Measurements from ENCODE around the gene CAPZB.
A peak's percentile ranks its signal among the peaks of the same experiment; 100 is the strongest.

The CAPZB gene

DNA sequence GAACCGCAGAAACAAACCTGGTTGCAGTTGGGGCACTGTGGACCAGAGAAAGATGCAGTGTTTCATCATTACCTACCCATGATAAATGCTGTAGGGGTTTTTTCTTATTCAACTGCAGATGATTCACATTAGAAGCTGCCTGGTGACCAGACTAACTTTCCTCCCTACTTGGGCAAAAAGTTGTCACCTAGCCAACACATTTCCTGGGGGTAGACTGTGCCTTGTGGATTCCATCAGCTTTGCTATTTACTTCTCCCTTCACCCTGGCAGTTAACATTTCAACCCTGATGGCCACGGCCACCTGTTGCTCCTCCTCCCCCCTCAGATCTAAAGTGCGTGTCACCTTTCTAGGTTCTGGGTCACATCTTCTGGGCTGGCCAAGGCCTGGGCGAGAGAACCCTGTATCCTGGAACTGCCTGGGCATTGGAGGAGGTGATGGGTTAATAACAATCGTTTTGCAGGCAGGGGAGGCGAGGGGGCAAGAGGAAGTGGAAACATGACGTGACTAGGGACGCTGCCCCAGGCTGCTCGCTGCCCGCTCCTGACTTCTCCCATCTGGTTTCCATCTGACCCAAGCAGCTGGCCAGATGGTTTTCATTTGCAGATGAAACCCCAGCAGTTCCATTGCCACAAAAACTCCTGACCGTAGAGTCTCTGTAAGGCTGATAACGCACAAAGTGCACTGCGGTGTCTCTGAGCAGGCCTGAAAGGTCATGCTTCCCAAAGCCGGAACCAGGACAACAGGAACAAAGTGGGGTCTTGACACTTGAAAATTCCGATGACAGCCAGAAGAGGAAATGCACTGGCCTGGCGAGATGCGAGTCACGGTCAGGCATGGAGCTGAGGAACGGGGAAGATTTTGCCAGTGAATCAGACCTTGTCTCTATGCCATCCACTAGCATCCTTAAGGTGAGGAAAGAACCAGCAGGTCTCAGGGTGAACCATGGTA lies 36.6 kb downstream of the CAPZB start:
- DNase-seq (ENCODE audit: low read depth): peak; percentile 83

DNA sequence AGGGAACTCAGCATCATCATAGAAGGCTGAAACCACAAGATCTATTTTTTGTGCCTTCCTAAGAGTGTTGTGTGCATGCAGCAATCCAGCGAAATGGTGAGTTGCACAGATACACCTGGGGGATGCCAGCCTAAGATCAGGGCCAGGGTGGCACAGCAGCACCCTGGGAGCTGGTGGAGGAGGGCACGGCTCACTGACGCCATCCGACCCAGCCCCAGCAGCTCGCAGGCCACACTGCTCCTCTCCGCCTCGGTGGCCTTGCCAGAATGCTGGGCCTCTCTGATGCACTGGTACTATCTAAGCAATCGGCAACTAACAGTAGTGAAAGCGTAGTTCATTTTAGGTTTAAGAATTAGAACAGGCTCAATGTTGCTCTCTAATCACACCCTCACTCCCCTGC lies 37.8 kb downstream of the CAPZB start:
- no peak for DNase-seq (ENCODE audit: low read depth)

DNA sequence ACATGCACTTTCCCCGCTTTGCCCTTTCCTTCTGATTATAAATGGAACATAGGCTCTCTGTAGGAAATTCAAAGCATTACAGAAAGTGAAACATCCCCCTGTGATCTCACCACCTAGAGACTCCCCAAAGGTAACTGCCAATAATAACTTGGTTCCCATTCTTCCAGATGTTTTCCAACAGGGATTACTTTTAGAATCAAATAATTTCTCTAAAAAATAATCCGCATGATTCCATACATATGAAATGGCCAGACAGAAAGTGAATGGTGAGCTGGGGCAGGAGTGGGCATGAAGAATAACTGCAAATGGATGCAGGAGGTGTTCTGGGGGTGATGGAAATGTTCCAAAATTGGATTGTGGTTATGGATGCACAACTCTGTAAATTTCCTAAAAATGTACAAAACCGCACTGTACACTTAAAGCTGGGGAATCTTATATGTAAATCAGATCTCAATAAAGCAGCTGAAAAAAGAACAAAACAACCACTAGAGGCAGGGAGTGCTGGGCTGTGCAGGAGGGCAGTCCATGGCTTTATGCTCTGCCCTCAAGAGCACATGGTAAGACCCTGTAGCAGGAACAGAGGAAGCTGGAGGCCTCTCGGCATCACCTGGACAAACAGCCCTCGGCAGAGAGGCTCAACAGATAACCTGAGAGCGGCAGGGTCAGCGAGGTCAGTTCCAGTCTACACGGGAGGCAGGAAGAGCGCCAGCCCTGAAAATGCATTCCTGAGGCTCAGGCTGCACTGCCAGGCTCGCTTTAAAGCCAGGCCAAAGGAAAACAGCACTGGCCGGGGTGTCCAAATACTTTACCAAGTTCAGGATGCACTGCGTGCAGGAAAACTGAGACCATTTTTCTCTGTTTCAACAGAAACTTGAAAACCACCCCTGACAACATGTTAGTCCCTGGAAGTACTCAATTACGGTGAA lies 39.7 kb downstream of the CAPZB start:
- DNase-seq (ENCODE audit: low read depth): no peak

DNA sequence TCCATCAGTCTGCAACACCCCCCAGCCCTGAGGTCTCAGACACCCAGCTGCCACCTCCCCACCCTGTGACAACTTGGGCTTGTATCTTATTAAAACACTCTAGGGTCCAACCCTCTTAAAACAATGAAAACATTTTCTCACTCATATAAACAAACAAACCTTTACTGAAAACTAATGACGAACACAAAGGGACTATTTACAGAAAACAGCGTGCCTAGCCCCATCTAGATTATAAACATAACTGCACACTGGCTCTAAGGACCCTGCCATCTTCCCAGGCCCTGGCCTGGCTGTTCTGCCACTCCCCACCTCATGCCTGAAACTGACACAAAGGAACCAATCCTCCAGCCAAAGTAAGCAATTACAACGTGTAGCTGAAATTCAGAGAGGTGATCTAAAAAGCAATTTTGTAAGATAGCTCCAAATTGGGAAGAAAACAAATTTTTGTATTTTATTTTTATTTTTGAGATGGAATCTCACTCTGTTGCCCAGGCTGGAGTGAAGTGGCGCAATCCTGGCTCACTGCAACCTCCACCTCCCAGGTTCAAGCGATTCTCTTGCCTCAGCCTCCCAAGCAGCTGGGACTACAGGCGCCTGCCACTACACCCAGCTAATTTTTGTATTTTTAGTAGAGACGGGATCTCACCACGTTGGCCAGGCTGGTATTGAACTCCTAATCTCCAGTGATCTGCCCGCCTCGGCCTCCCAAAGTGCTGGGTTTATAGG lies 40.9 kb downstream of the CAPZB start:
- no peak for DNase-seq (ENCODE audit: low read depth)

DNA sequence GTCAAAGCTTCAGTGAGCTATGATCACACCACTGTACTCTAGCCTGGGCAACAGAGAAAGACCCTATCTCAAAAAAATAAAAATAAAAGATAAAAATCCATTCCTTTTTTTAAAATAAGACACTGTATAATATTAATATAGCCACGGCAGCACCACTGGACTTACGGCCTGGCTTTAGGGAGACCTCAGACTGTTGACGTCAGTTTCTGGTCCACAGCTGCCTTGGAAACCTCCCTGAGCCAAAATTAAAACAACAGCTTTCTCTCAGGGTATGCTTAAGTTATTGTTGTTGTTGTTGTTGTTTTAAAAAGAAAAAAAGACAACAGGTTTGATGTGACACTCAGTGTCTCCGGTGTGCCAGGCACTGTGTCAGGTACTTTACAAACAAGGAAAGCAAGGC lies 42.0 kb downstream of the CAPZB start:
- DNase-seq (ENCODE audit: low read depth): no peak

DNA sequence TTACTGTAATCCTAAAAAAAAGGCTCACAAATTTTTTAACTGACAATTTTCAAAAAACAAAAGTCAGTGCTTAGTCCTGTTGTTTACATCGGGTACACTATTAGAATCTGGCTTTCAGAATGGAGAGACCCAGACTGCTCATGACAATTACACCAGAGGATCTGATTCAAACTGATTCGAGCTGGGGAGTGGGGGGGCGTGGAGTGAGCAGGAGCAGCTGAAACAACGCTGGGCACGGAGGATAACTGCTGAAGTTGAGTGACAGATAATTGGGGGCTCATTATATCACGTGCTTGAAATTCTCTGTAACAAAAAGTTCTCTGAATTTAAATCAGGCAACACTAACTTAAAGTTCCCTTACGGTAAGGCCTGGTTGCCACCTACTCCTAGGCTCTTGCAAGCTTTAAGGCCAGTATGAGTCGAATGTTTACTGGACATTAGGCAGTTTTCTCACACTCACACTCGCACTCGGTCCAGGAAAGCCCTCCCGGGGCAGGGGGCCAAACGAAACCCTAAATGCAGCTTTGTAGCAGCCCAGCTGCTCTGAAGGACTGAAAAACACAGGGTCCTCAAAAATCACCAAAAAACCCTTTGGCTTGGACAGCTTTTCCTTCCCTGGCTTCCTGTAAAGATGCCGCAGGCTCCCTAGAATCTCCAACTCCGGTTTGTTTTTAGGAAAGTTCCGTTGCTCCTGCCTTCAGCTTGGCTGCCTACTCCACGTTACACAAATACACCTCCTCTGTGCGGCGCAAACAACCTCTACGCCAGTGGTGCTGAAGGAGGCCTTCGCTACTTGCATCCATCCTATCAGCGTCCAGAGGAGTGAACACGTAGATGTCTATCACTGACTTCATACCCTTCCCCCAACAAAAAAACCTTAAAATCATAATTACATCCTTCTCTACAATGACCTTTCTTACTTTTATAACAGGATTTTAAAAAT lies 42.9 kb downstream of the CAPZB start:
- DNase-seq (ENCODE audit: low read depth): peak; percentile 59

DNA sequence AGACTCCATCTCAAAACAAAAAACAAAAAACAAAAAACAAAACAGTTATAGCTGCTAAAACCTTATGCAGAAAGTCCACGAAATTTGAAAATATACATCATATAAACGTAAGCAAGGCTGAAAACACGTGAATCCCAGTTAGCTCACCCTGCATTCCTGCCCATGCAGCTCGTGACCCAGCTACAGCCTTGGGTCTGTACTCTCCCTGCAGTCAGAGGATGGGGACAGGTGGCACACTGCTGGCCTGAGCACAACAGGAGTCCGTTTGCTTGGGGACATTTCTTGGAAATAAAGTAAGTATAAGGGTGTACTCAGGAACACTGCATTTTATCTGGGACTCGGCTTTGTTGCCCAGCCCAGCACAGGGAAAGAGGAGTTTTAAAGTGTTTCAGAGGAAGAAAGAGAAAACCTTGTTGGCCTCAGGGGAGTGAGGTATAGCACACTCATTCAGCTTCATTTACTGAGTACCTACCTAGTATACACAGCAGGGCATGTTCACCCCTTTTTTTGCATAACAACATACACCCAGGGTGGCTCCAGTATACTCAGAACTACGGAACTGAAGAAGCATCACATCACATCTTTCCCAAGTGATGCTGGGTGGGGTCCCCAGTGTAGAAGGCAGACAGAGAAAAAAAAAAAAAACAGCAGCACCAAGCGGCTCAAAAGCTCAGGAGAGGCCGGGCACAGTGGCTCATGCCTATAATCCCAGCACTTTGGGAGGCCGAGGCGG lies 44.1 kb downstream of the CAPZB start:
- DNase-seq (ENCODE audit: low read depth): no peak

DNA sequence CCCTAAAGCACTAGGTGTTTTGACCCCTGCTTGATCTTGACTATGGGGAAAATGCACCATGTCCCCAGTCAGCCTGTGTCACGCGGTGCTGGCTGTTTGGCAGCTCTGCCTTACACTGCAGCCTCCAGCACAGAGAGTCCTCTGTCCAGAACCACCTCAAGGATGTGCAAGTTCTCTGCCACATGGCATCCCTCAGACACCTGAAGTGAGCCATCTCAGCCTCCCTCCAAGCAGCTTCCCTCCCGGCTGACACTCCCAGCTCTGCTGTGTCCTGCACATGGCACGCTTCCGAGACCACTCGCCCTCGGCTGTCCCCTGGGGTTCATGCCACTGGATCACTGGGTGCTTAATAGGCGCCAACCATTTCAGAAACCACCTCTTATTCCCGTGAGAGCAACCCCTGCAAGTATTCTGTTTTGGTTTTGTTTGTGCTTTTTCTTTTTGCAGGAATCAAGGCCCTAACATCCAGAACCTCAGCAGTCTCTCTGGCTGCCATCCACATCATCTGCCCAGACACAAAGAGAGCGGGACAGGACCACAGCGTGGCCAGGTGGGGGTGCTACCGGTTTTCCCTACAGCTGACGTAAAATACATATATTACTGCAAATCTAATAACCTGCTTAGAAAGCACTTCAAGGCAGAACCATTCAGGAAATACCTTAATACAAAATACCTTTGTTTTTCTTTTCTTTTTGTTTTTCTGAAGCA lies 45.7 kb downstream of the CAPZB start:
- DNase-seq (ENCODE audit: low read depth): no peak

DNA sequence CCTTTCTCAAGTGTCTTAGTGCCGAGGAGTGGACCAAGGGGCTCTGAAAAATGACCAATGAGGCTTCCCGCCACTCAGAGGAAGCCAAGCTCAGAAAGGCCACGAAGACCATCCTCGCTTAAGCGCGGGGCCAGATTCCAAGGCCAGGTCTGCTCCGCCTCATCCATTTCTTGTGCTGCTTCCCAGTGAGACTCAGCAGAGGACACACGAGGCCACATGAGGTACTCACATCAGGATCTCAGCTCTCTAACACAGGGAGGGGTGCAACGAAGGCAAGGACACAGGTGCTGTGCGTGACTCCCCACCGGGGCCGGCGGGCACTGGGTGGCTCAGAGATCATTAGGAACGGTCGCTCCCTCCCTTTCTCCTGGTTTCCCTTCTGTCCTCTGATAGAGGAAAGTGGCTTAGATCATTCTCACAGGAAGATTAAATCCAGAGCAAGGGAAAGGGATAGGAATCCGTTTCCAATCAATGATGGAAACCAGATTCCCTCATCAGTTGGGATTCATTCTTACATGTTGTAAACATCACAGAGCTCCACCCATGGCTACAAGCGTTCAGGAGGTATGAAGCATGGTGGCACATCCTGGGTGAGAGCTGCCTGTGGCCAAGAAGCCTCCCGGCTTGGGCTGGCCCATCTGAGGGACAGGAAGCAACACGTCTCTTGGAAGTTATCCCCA lies 46.7 kb downstream of the CAPZB start:
- no peak for DNase-seq (ENCODE audit: low read depth)

DNA sequence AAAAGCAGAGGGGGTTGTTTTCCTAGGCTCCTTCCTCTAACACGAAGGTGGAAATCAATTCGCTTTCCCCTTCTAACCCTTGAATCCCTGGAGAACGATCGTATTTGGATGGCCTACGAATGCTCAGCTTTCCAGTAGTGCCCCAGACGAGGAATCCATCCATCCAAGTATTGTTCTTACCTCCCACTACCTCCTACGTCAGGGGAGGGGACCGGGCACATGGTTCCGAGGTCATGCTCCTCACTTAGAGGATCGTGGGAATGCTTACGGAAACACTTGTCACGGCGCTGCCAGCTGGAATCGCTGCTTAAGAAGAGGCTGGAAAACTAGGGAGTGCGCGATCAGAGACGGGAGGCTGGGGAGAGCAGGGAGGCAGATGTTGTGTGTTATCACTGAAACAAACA lies 47.4 kb downstream of the CAPZB start:
- peak; percentile 69 for DNase-seq (ENCODE audit: low read depth)

DNA sequence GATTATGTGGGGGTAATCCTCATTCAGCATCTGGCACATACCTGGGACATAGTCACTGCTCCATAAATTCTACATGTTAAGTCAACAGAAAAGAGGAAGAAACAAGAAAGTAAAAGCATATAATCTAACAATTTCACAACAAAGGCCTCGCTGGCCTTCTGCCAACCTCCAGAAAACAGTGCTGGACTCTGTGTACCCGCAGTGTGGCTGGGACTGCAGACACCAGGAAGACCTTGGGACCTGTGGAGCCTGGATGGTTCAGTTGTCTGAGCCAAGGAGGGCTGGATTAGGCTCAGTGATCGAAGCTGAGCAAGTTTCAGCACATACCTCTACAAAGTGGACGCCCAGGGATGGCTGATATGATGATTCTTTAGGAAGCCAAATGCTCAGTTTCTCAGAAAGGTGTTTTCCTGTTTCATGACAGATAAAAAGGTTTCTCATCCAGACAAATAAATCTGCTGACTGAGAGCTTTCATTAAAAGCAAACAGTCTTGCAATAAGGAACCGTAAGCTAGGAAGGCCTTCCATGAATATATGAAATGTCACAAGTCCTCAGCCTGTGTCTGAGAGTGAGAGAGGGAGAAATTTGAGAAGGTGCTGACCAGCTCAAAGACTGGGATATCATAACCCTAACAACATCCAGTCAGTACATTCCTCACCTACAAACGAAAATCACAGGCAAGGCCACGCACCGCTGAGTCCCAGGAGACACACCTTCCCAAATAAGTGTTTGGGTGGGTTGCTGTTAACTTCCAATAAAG lies 48.4 kb downstream of the CAPZB start:
- DNase-seq (ENCODE audit: low read depth): peak; percentile 75

DNA sequence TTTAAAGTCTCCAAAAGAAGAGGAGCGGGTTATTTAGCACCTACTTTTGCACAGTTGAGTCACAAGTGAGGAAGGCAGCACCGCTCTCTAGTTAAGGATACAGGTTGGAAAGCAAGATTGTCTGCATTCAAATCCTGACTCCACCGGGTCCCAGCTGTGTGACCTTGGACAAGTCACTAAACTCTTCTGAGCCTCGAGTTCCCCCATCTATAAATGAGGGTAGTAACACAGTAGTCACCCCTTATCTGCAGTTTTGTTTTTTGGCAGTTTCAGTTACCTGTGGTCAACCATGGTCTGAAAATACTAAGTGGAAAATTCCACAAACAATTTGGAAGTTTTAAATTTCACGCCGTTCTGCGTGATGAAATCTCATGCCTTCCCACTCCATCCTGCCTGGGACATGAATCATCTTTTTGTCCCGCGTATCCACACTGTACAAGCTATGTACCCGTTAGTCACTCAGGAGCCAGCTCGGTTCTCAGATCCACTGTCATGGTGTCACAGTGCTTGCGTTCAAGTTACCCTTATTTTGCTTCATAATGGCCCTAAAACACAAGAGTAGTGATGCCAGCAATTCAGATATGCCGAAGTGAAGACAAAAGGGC lies 49.4 kb downstream of the CAPZB start:
- DNase-seq (ENCODE audit: low read depth): peak; percentile 83

DNA sequence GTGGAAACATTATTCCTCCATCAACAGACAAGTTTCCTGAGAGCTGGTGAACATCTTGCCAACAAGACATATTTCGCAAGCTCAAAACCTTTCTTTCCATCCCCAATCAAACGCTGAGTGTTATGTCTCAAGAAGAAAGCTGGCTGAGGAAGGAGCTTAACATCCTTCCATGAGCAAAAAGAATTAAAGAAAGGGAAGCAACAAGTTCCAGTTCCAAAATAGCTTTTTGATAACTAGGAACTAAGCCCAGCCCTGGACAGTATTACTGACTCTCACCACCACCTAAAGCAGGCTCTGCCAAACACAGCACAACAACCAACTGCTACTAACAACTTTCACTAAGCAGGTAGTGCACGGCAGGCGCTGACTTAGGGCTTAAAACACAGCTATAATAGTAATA lies 50.2 kb downstream of the CAPZB start:
- DNase-seq (ENCODE audit: low read depth): peak; percentile 89

DNA sequence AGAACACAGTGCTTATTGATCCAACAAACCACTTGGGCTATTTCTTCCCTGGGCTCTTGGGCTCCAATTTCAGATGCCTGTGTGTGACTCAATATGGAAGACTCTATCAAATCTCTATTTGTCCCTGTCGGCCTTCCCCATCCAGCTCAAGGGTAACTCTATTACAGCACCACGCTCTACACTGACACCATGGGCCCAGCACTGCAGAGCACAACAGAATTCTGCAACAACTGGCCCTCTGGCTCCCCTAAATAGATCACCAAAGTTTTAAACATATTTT lies 51.7 kb downstream of the CAPZB start:
- DNase-seq (ENCODE audit: low read depth): peak; percentile 63

DNA sequence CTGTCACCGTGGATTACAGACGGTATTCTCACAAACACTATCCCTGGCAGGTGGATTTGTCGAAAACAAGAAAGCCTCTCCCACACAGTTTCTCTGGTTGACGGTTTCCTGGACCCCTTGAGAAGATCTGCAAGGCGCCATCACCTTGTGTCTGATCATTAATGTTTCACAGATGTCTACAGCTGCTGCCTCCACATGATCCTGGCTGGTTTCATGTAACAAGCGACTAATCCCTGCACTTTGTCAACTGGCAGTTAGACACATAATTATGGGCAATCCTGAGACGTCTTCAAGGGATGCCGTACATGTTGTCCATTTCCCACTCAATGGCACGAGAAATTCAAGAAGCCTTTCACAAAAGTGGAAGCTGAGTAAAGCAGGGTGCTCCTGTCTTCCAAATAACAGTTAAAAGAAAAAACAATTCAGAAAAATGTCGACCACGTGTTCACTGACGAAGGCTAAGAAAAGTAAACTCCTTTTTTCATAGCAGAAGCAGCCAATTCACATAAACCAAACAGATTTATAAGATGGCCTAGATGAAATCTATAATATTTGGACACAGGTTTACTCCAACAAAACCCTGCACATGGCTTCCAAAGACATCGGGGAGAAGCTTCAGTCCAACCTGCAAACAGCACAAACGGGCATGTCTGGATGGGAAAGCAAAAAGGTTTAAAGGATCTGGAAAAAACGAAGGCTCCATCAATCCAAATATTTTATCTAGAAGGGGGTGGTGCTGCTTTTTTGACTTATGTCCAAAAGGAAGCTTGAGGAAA lies 52.2 kb downstream of the CAPZB start:
- DNase-seq (ENCODE audit: low read depth): no peak

DNA sequence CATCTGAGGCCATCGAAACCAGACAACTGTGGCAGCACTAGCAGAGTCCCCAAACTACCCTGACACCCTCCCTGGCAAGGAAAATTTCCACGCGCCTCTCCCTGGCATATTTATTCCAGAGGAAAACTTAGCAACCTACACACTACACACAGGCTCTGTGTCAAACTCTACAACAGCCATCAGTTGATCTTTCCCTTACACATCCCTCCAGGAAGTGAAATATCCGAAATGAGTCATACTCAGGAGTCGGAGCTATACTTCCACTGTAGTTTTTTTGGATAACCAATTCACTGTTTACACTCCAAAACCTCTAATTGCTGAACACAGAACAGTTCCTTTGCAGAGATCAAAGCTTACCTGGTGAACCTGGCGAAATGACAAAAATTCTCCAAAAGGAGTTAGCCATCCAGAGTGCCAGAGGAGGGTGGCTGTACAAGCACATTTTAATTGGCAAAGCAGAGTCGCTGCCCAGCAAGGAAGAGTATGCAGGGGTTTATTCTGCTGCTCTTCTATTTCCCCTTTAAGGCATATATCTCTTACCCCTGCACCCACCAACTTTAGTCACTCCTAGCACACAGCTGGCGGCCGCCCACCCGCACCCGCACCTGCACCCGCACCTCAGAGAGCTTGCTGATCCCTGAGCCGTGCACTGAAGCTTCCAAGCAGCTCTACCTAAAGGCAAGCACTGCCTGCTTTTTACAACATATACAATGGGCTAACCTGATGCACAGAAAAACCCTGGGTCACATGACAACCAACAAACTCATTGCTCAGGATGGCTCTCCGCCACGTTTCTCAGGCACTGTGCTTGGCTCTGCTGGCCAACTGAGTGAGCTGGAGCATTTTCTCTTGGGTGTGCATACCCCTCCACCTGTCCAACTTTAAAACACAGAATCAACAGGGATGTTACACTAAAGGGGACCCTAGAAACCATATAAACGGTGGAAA lies 54.9 kb downstream of the CAPZB start:
- DNase-seq (ENCODE audit: low read depth): peak; percentile 67

Measured in iris pigment epithelial cell (primary cell).